Measurements from ENCODE around the gene TUBGCP3. TPM values are rescaled to one million over a fixed set of nuclear protein-coding genes. Genes with fewer than 3 reads are reported as not detected.
"Not testable (repeated sequence)": the region's sequence is repeated elsewhere in the genome, so short reads cannot be mapped to it uniquely, and the experiment has no call there.

Gene TUBGCP3
- total RNA-seq, 2 donors from 2014 or later, result 31.0 to 32.9 TPM

- TF ChIP-seq CTCF (IDR thresholded peaks at IDR 0.05), result no peak
- no peaks in the 10 kb centered on the region for H3K9me3 ChIP-seq
- no peak overlapping the region for H3K27ac ChIP-seq
- H3K4me3 ChIP-seq, result no peak overlapping the region
- H3K27me3 ChIP-seq (replicated peaks; ENCODE audit: insufficient read depth), result no peaks in the 10 kb centered on the region
- no peaks in the 10 kb centered on the region for H3K36me3 ChIP-seq
- no peak for ATAC-seq (ENCODE audit: insufficient number of reproducible peaks, low FRiP score, low read depth)
- DNase-seq (ENCODE audit: low spot score), result no peak
- H3K4me1 ChIP-seq (ENCODE audit: control insufficient read depth in 1 of 2, low read depth in 2 of 2), result no peaks in the 10 kb centered on the region
Measured at GRCh38 chr13:112629161-112629560, 41.2 kb upstream of the TUBGCP3 start.

- not testable (repeated sequence) for H3K9me3 ChIP-seq; H3K27ac ChIP-seq; H3K27me3 ChIP-seq (replicated peaks; ENCODE audit: insufficient read depth); H3K4me3 ChIP-seq; ATAC-seq (ENCODE audit: insufficient number of reproducible peaks, low FRiP score, low read depth); DNase-seq (ENCODE audit: low spot score); H3K36me3 ChIP-seq; H3K4me1 ChIP-seq (ENCODE audit: control insufficient read depth in 1 of 2, low read depth in 2 of 2)
Measured at GRCh38 chr13:112627613-112628012, 39.7 kb upstream of the TUBGCP3 start.

- no peaks in the 10 kb centered on the region for H3K36me3 ChIP-seq
- no peaks in the 10 kb centered on the region for H3K9me3 ChIP-seq
- no peak overlapping the region for H3K27ac ChIP-seq
- DNase-seq (ENCODE audit: low spot score) (no peak), ATAC-seq (ENCODE audit: insufficient number of reproducible peaks, low FRiP score, low read depth) (no peak)
- H3K4me1 ChIP-seq (ENCODE audit: control insufficient read depth in 1 of 2, low read depth in 2 of 2), result no peaks in the 10 kb centered on the region
- H3K4me3 ChIP-seq, result no peak overlapping the region
- H3K27me3 ChIP-seq (replicated peaks; ENCODE audit: insufficient read depth), result no peaks in the 10 kb centered on the region
- TF ChIP-seq CTCF (IDR thresholded peaks at IDR 0.05), result no peak
Measured at GRCh38 chr13:112627161-112627560, 39.2 kb upstream of the TUBGCP3 start.

- Histone ChIP-seq H3K9me3 (no peaks in the 10 kb centered on the region), H3K36me3 (no peaks in the 10 kb centered on the region), H3K4me1 (ENCODE audit: control insufficient read depth in 1 of 2, low read depth in 2 of 2) (no peaks in the 10 kb centered on the region), H3K27ac (no peak overlapping the region), H3K27me3 (replicated peaks; ENCODE audit: insufficient read depth) (no peaks in the 10 kb centered on the region), H3K4me3 (no peak overlapping the region)
- DNase-seq (ENCODE audit: low spot score), result no peak
- ATAC-seq (ENCODE audit: insufficient number of reproducible peaks, low FRiP score, low read depth), result no peak
- no peak for TF ChIP-seq CTCF (IDR thresholded peaks at IDR 0.05)
Measured at GRCh38 chr13:112626761-112627160, 38.8 kb upstream of the TUBGCP3 start.

GRCh38 chr13:112626124-112626523 is 38.2 kb upstream of the TUBGCP3 start:
- DNase-seq (ENCODE audit: low spot score), result no peak
- Histone ChIP-seq H3K4me3 (no peak overlapping the region), H3K4me1 (ENCODE audit: control insufficient read depth in 1 of 2, low read depth in 2 of 2) (no peaks in the 10 kb centered on the region), H3K27me3 (replicated peaks; ENCODE audit: insufficient read depth) (no peaks in the 10 kb centered on the region), H3K27ac (no peak overlapping the region), H3K36me3 (no peaks in the 10 kb centered on the region), H3K9me3 (no peaks in the 10 kb centered on the region)
- no peak for TF ChIP-seq CTCF (IDR thresholded peaks at IDR 0.05)
- no peak for ATAC-seq (ENCODE audit: insufficient number of reproducible peaks, low FRiP score, low read depth)

GRCh38 chr13:112625698-112626097 is 37.7 kb upstream of the TUBGCP3 start:
- no peaks in the 10 kb centered on the region for H3K9me3 ChIP-seq
- H3K36me3 ChIP-seq, result no peaks in the 10 kb centered on the region
- DNase-seq (ENCODE audit: low spot score), result no peak
- H3K4me1 ChIP-seq (ENCODE audit: control insufficient read depth in 1 of 2, low read depth in 2 of 2), result no peaks in the 10 kb centered on the region
- no peak overlapping the region for H3K27ac ChIP-seq
- no peak overlapping the region for H3K4me3 ChIP-seq
- no peaks in the 10 kb centered on the region for H3K27me3 ChIP-seq (replicated peaks; ENCODE audit: insufficient read depth)
- no peak for TF ChIP-seq CTCF (IDR thresholded peaks at IDR 0.05)
- no peak for ATAC-seq (ENCODE audit: insufficient number of reproducible peaks, low FRiP score, low read depth)
